ENCODE measurements around the gene BACH2.
"Not testable (repeated sequence)": the region's sequence is repeated elsewhere in the genome, so short reads cannot be mapped to it uniquely, and the experiment has no call there.

BACH2 gene

GRCh38 chr6:89928604-89929003 is 368.0 kb downstream of the BACH2 start:
- DNase-seq: no peak

GRCh38 chr6:89927791-89928550 is 368.7 kb downstream of the BACH2 start:
- no peak for DNase-seq

- DNase-seq: no peak
Measured at GRCh38 chr6:89927264-89927663, 369.4 kb downstream of the BACH2 start.

- no peak for DNase-seq
Measured at GRCh38 chr6:89925826-89926225, 370.8 kb downstream of the BACH2 start.

- DNase-seq: no peak
Measured at GRCh38 chr6:89924231-89924630, 372.4 kb downstream of the BACH2 start.

GRCh38 chr6:89921691-89922090 is 375.0 kb downstream of the BACH2 start:
- no peak for DNase-seq

- no peak for DNase-seq
Measured at GRCh38 chr6:89921197-89921596, 375.4 kb downstream of the BACH2 start.

- DNase-seq: no peak
Measured at GRCh38 chr6:89917801-89918366, 378.8 kb downstream of the BACH2 start.

- DNase-seq: no peak
Measured at GRCh38 chr6:89917216-89917615, 379.4 kb downstream of the BACH2 start.

GRCh38 chr6:89916136-89916920 is 380.3 kb downstream of the BACH2 start:
- no peak for DNase-seq

GRCh38 chr6:89910902-89911240 is 385.8 kb downstream of the BACH2 start:
- DNase-seq: no peak

GRCh38 chr6:89910001-89910901 is 386.4 kb downstream of the BACH2 start:
- not testable (repeated sequence) for DNase-seq

- DNase-seq: no peak
Measured at GRCh38 chr6:89895276-89895874, 401.3 kb downstream of the BACH2 start.

- no peak for DNase-seq
Measured at GRCh38 chr6:89894169-89894568, 402.5 kb downstream of the BACH2 start, which contains the start of gene GJA10. TSS of gene GJA10 (plus strand) at chr6:89894469. CDS start at chr6:89894469, 0 bp downstream.

- DNase-seq: not testable (repeated sequence)
Measured at GRCh38 chr6:89892577-89892976, 404.1 kb downstream of the BACH2 start.

- peak in 1 of 2 experiments; percentile 14 for DNase-seq
Measured at GRCh38 chr6:89890845-89891528, 405.7 kb downstream of the BACH2 start.

GRCh38 chr6:89888871-89889270 is 407.8 kb downstream of the BACH2 start:
- DNase-seq: no peak

GRCh38 chr6:89888138-89888514 is 408.5 kb downstream of the BACH2 start:
- DNase-seq: no peak

- no peak for DNase-seq
Measured at GRCh38 chr6:89887452-89888137, 409.0 kb downstream of the BACH2 start.

GRCh38 chr6:89886378-89887120 is 410.1 kb downstream of the BACH2 start:
- no peak for DNase-seq

Measured in NCI-H526 (cell line).